Neuron (in vitro differentiated cells): ENCODE results near the gene IMMT.

Experiments
- H2AFZ ChIP-seq: one replicate; pipeline ENCODE4 v1.6.1; 2013; ENCODE audit warnings: low read depth, mild to moderate bottlenecking, inconsistent platforms, low read length, moderate library complexity
- H3K27me3 ChIP-seq: one replicate; pipeline ENCODE4 v1.6.1; 2013; ENCODE audit warnings: low read length; ENCODE audit not compliant: insufficient read depth
- H3K36me3 ChIP-seq: one replicate; pipeline ENCODE4 v1.6.1; 2013; ENCODE audit warnings: low read length; ENCODE audit not compliant: insufficient read depth
- H3K4me1 ChIP-seq: one replicate; pipeline ENCODE4 v1.6.1; 2013; ENCODE audit warnings: low read length; ENCODE audit not compliant: insufficient read depth
- H3K4me3 ChIP-seq: 2 replicates; pipeline ENCODE4 v1.5.1; 2013; ENCODE audit warnings: mild to moderate bottlenecking, low read length, moderate library complexity
- H3K9me3 ChIP-seq: one replicate; pipeline ENCODE4 v1.6.1; 2013; ENCODE audit warnings: low read length

Gene IMMT

DNA sequence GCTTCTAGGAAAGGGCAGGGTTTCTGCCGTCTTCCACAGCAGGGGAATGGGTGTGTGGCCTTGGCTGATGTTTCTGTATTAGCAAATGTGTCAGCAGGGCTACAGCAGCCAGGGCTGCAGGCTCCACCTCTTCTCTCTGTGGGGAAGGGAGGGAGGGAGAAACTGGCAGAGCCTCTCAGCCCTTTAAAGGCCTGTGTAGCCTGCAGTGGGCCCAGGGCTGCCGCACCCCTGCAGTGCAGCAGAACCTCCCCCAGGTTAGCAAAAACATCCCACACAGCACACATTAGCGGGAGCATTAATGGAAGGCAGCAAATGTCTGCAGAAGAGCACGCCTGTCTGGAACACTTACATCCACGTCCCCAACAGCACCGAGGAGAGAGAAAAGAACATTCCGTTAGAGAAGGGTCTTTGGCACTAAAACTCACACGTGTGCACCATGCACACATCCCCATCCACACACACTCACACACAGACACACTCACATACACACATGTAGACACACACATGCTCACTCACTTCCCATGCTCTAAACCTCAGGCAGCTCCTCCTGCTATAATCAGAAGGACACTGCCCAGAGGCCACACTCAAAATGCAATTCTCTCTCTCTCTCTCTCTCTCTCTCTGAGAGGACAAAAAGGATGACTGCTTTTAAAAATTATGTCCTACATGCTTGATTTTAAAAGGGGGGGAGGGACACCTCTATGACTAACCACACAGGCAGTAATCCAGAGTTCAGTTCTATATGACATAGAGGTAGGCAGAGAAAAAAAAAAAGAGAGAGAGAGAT is 28.1 kb upstream of the IMMT start:
- Histone ChIP-seq H3K4me1 (peaks cover 27% of the 10 kb centered on the region), H2AFZ (peak overlapping the region; percentile 44), H3K27me3 (no peaks in the 10 kb centered on the region), H3K9me3 (no peaks in the 10 kb centered on the region), H3K4me3 (no peak overlapping the region), H3K36me3 (no peaks in the 10 kb centered on the region)

DNA sequence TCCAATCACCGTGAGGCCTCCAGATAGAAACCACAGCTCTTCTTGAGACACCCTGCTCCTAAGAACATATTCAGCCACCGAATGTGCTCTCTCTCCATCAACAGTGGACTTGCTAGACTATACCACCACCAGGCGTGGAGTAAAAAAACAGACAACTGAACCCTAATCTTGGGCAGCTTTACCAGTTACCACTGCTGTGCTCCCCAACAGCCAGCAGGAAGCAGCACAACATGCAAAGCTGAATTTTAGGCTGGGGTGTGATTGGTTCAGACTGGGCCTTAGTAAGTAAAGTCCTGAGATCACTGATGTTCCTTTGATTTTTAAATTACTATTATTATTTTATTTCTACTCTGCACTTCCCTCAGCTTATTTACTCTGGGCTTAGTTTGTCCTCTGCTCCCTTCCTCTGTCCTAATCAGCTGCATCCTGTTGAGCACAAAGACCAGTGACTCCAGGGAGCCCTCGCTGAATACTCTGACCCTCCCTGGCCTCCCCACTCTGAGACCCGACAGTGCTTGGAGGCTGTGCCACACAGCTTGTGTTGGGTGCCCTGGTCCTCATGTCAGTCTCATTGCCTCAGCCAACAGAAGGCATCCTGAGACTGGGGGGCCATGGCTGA is 25.9 kb upstream of the IMMT start:
- no peak overlapping the region for H3K4me3 ChIP-seq
- no peaks in the 10 kb centered on the region for H3K36me3 ChIP-seq
- H3K9me3 ChIP-seq = no peaks in the 10 kb centered on the region
- H3K4me1 ChIP-seq = peaks cover 27% of the 10 kb centered on the region
- H2AFZ ChIP-seq = no peak overlapping the region
- no peaks in the 10 kb centered on the region for H3K27me3 ChIP-seq

DNA sequence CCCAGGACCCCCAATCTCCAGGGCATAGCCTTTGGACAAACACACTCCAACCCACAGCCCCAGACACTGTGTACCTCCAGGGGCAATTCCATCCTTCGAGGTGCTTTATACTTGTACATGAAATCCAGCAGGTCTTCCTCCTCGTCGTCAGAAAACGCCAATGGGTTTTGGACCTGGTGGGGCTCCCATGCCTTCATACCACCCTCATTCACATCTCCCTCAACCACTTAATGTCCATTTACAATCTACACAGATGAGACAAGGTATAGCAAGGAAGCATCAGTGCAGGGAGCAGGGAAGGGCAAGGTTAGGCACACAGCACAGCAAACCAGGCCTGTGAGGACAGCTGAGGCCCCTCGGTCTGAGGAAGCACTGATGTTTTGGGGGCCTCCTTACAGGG is 24.6 kb upstream of the IMMT start:
- Histone ChIP-seq H3K9me3 (no peaks in the 10 kb centered on the region), H3K36me3 (no peaks in the 10 kb centered on the region), H3K4me3 (no peak overlapping the region), H3K27me3 (no peaks in the 10 kb centered on the region), H3K4me1 (peaks cover 25% of the 10 kb centered on the region), H2AFZ (no peak overlapping the region)

DNA sequence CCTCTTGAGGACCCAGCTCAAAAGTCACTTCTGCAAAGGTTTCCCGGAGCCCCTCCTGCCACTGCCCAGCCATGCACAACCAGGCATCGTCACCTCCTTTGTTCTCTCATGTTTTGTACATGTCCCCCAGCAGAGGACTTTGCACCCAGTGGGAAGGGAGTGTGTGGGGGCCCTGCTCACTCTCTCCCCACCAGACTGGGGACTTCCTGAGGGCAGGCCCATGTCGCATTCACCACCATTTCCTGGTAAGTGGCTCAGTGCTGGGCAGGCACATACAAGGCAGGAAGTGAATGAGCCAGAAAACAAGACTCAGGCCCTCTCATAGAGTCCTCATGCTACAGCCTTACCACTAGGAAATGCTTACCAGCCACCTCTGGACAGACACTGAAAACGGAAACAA is 22.9 kb upstream of the IMMT start:
- peaks cover 8% of the 10 kb centered on the region for H3K4me1 ChIP-seq
- no peaks in the 10 kb centered on the region for H3K27me3 ChIP-seq
- H3K9me3 ChIP-seq = no peaks in the 10 kb centered on the region
- H3K4me3 ChIP-seq = no peak overlapping the region
- no peak overlapping the region for H2AFZ ChIP-seq
- H3K36me3 ChIP-seq = peaks cover 12% of the 10 kb centered on the region

DNA sequence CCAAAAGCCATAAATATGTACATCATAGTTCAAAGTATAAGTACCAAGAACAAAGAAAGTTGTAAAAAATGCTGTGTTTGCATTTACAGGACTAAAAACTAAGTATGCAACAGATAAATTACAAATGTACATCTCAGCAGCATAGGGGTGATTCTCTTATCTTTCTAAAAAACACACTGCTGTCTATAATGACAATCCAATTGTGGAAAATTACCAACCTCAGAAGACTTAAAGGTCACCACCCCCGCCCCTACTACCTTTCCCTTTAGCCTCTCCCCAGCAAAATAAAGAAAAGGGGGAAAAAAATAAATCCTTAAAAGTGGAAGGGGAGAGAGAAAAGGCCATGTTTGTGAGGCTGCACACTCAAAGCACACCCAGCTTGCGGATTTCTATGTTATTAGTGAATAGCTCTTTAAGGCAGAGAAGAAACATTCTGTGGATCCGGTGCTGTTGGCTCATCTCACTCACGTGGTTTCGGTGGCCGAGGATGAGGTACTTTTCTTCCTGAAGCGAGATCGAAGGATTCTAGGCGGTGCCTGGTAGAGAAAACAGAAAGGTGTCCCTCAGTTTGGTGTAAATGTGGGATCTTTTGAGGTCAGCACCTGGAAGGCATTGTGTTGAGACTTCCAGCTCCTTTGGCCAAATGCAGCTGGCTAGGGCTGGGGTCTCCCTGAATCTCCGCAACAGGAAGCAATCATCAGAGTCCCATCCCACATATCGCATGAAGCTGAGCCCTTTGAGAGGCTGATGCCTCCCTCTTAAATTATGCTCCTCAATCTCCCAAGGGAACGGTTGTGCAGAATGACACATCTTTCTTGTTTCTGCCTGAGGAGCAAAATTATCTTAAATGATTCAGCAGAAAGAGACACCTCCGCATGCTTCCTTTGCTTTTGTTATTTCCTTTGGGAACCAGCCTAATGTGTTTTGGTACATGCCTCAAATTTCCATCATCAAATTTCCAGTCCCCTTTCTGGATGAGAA is 21.6 kb upstream of the IMMT start:
- H3K4me3 ChIP-seq = no peak overlapping the region
- H3K27me3 ChIP-seq = no peaks in the 10 kb centered on the region
- no peaks in the 10 kb centered on the region for H3K9me3 ChIP-seq
- H2AFZ ChIP-seq = no peak overlapping the region
- peaks cover 22% of the 10 kb centered on the region for H3K36me3 ChIP-seq
- no peaks in the 10 kb centered on the region for H3K4me1 ChIP-seq

DNA sequence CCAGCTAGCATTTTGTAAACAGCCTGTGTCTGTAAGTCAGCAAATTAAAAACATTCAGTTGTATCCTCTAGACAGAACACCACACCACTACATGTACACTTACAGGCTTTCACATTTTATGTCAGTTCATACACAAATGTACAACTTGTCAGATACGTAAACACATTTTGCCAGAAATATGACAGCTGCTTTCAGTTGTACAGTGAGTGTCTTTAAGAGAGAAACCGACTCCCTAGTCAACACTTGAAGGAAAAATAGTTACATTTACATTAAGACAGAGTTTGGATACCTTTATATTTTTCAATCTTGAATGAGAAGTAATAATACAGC is 19.2 kb upstream of the IMMT start:
- H3K36me3 ChIP-seq = peaks cover 45% of the 10 kb centered on the region
- no peaks in the 10 kb centered on the region for H3K9me3 ChIP-seq
- H3K4me1 ChIP-seq = no peaks in the 10 kb centered on the region
- no peak overlapping the region for H3K4me3 ChIP-seq
- no peak overlapping the region for H2AFZ ChIP-seq
- no peaks in the 10 kb centered on the region for H3K27me3 ChIP-seq

DNA sequence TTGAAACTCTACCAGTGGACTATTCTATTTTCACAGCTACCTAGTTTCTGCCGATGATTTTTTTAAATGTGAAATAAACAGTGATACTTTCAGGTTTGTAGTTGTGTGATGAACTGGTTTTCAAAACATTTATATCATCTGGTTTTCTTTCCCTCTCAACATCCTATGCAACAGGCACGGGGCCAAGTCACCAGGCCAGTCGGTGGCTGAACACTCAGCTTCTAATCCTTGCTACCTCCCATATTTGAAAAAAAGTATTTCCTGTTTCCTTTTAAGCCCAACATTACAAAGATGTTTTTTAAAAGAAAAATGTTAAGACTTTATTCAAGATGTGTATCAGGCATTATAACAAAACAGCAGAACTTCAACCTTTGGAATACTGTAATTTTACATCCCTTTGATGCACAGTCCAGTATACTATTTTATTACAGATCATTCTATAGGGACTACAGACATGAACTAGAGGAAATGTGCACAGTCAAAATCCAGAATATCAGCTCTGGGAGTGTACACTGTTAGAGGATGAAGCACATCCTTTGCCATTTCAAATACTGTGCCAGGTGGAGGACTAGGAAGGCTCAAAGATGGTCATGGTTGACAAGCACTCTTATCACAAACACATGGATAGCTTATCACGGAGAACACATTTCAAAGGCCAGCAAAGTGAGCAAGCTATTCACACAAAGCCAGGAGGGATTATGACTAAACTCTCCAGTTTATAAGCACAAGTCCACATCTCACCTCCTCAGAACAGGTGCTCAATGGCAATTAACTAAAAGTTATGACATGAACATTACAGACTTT is 18.6 kb upstream of the IMMT start:
- no peaks in the 10 kb centered on the region for H3K27me3 ChIP-seq
- no peaks in the 10 kb centered on the region for H3K9me3 ChIP-seq
- no peaks in the 10 kb centered on the region for H3K4me1 ChIP-seq
- H3K4me3 ChIP-seq = no peak overlapping the region
- peaks cover 49% of the 10 kb centered on the region for H3K36me3 ChIP-seq
- no peak overlapping the region for H2AFZ ChIP-seq

DNA sequence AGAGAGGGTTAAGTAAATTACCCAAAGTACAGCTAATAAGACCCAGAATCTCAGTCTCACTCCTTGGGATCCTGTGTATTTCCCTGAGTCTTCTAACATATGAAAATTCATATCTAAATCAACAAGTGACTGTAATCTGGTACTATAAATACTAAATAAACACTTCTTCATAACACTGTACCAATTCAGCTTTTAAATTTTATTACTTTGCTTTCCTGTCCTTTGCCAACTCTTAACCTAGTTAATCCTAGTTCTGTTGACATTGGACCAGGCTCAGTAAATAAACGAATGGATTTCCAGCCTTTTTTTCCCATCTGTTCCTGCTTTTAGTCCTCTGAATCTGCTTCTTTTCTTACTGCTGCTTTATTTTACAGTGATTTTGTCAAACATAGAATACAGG is 17.8 kb upstream of the IMMT start:
- Histone ChIP-seq H3K36me3 (peaks cover 57% of the 10 kb centered on the region), H3K4me1 (no peaks in the 10 kb centered on the region), H3K9me3 (no peaks in the 10 kb centered on the region), H2AFZ (no peak overlapping the region), H3K27me3 (no peaks in the 10 kb centered on the region), H3K4me3 (no peak overlapping the region)

DNA sequence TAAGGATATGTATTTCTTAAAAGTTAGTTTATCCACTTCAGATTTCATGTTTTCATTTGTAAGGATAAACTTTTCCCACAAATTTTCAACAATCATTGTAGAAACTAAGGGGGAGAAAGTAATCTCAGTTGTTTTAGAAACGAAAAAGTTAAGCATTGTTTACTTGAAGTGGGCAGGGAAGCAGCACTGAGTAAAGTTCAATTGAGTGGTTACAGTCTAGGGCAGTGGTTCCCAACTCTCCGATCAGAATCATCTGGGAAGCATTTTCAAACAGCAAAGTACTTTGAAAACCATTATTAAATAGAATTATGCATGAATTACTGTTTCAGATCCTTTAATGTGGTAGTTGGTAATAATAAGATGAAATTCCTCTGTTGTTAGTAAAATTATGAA is 16.5 kb upstream of the IMMT start:
- Histone ChIP-seq H3K36me3 (peaks cover 68% of the 10 kb centered on the region), H3K4me3 (no peak overlapping the region), H3K4me1 (no peaks in the 10 kb centered on the region), H3K9me3 (no peaks in the 10 kb centered on the region), H3K27me3 (no peaks in the 10 kb centered on the region), H2AFZ (no peak overlapping the region)

DNA sequence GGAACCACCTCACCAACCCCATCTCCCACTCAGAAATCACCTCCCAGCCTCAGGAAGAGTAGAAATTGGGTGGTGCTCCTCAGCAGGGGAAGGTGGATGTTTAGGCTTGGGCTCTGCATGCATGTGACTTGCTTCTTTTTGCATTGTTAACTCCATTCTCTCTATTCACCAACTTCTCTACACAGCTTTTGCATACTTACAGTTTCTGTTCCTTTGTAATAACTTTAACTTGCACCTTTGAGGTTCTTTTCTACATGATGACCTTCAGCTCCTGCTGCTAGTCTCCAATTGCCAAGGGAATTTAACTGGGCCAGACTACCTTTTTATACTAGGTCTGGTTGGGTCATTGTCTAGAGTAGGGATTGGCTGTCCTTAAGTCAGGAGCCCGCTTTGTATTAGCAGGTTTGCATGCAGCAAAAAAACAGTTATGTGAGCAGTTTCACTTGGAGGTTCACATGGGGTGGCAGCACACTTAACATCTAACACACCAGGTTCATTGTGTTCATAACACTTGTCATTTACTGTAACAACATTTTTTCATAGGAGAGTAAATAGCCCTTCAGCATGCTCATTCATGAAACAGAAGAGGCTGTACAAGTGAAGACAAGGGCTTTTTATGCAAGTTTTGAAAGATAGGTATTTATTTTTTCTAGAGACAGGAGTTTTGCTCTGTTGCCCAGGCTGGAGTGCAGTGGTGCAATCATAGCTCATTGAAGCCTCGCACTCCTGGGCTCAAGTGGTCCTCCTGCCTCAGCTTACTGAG is 16.0 kb upstream of the IMMT start:
- H3K4me3 ChIP-seq = no peak overlapping the region
- H2AFZ ChIP-seq = no peak overlapping the region
- peaks cover 74% of the 10 kb centered on the region for H3K36me3 ChIP-seq
- no peaks in the 10 kb centered on the region for H3K9me3 ChIP-seq
- no peaks in the 10 kb centered on the region for H3K27me3 ChIP-seq
- H3K4me1 ChIP-seq = no peaks in the 10 kb centered on the region

DNA sequence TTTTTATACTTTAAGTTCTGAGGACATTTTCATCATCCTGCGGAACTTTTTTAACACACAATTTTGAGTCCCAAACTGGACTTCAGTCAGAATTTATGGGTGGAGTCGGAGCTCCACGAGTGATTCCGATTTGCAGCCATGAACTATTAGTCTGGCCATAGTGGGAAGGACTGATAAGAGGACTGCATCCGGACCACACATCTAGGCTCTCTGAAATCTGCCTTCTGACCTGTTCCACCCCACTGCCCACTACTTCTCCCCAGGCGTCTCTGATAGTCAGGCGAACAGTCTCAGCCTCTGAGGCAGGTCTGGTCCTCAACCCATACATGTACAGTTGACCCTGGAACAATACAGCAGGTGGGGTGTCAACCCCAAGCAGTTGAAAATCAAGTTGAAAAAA is 9.2 kb upstream of the IMMT start:
- Histone ChIP-seq H3K4me1 (peaks cover 23% of the 10 kb centered on the region), H3K36me3 (peaks cover 35% of the 10 kb centered on the region)

DNA sequence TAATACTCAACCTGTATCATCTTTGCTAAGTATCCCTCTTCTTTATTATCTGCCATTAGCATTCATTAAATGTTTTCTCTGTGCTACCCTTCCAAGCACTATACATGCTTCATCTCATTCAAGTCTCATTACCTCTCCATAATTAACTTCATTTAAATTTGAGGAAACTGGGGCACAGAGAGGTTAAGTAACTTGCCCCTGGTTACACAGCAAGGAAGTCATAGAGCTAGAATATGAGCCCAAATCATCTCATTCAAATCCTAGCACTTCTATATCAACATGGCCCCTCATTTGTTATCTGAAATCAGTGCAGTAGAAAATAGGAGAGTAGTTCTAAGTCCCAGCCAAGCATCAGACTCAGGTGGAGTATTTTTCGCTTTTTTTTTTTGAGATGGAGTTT is 8.4 kb upstream of the IMMT start:
- Histone ChIP-seq H3K4me3 (no peak overlapping the region), H3K36me3 (peaks cover 29% of the 10 kb centered on the region), H2AFZ (no peak overlapping the region), H3K4me1 (peaks cover 23% of the 10 kb centered on the region), H3K9me3 (no peaks in the 10 kb centered on the region), H3K27me3 (no peaks in the 10 kb centered on the region)

More for the DNA sequence above, 9.2 kb upstream of the IMMT start:
- Histone ChIP-seq H3K9me3 (no peaks in the 10 kb centered on the region), H2AFZ (no peak overlapping the region), H3K27me3 (no peaks in the 10 kb centered on the region), H3K4me3 (no peak overlapping the region)
